Osteocyte (in vitro differentiated cells): Measurements from ENCODE around the gene RPS6KC1. TPM values are rescaled to one million over a fixed set of nuclear protein-coding genes. Genes with fewer than 3 reads are reported as not detected.

Experiments
- DNase-seq: peaks from one replicate; pipeline ENCODE4 v3.0.0; 2021; ENCODE audit warnings: mixed read lengths; ENCODE audit not compliant: unreplicated experiment; ENCODE audit errors: extremely low spot score
- H3K27ac Mint-ChIP-seq: one replicate; pipeline ENCODE4 v1.8.0; 2021; ENCODE audit warnings: mild to moderate bottlenecking, mixed read lengths; ENCODE audit not compliant: unreplicated experiment
- H3K27me3 Mint-ChIP-seq: one replicate; pipeline ENCODE4 v1.8.0; 2021; ENCODE audit warnings: mixed read lengths; ENCODE audit not compliant: unreplicated experiment
- H3K36me3 Mint-ChIP-seq: one replicate; pipeline ENCODE4 v1.8.0; 2021; ENCODE audit warnings: mixed read lengths; ENCODE audit not compliant: unreplicated experiment
- H3K4me1 Mint-ChIP-seq: one replicate; pipeline ENCODE4 v1.8.0; 2021; ENCODE audit warnings: mixed read lengths; ENCODE audit not compliant: unreplicated experiment
- H3K4me3 Mint-ChIP-seq: one replicate; pipeline ENCODE4 v1.8.0; 2021; ENCODE audit warnings: mild to moderate bottlenecking, moderate library complexity, mixed read lengths; ENCODE audit not compliant: unreplicated experiment
- H3K9me3 Mint-ChIP-seq: one replicate; pipeline ENCODE4 v1.8.0; 2021; ENCODE audit warnings: mixed read lengths; ENCODE audit not compliant: unreplicated experiment
- total RNA-seq: library from RNA; stranded (reverse); gene quantifications from 2 replicates; pipeline ENCODE4 v1.2.1, GENCODE V29; 2021
- TF ChIP-seq, protein P1 (sequence below): fragments of 200-600 bp; sonication (generic); IDR thresholded peaks from 2 replicates; pipeline ENCODE4 v1.5.0; 2021; ENCODE audit warnings: antibody characterized with exemption, mild to moderate bottlenecking, moderate library complexity

Gene RPS6KC1
- total RNA-seq, 1 donor from 2014 or later: 19.6 TPM

DNA sequence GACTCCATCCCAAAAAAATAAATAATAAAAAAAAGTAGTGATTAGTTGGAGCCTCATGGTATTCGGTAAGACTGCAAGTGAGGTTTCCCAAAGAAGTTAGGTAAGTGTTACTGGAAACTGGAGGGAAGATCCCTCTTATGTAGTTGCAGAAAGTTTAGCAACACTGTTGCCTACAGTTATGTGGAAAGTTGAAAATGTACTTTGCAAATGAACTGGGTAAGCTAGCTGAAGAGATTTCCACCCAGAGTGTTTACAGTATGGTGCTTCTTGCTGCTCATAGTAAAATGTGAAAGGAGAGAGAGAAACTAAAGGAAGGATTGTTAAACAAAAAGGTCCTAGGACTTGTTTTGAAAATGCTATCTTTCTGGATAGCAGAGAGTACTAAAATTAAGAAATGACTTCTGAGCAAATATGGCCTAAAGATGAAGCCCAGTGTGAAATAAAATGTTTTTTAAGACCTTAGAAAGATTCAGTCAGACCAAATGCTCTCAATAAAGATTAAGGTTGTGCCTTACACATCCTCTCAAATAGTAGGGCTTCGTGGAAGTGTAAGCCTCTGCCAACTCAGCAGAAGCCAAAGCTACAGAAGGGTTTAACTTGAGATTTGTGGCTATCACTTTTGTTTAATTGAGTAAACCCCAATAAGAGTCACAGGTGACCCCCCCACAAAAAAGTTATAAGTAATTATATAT, 31.5 kb downstream of the RPS6KC1 start:
- Mint-ChIP-seq H3K9me3 (no peaks in the 10 kb centered on the region), H3K27ac (no peak overlapping the region), H3K4me1 (no peaks in the 10 kb centered on the region), H3K27me3 (no peaks in the 10 kb centered on the region), H3K4me3 (no peak overlapping the region), H3K36me3 (peaks cover 20% of the 10 kb centered on the region)
- TF ChIP-seq, protein P1, sequence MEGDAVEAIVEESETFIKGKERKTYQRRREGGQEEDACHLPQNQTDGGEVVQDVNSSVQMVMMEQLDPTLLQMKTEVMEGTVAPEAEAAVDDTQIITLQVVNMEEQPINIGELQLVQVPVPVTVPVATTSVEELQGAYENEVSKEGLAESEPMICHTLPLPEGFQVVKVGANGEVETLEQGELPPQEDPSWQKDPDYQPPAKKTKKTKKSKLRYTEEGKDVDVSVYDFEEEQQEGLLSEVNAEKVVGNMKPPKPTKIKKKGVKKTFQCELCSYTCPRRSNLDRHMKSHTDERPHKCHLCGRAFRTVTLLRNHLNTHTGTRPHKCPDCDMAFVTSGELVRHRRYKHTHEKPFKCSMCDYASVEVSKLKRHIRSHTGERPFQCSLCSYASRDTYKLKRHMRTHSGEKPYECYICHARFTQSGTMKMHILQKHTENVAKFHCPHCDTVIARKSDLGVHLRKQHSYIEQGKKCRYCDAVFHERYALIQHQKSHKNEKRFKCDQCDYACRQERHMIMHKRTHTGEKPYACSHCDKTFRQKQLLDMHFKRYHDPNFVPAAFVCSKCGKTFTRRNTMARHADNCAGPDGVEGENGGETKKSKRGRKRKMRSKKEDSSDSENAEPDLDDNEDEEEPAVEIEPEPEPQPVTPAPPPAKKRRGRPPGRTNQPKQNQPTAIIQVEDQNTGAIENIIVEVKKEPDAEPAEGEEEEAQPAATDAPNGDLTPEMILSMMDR: no peak
- DNase-seq: no peak

DNA sequence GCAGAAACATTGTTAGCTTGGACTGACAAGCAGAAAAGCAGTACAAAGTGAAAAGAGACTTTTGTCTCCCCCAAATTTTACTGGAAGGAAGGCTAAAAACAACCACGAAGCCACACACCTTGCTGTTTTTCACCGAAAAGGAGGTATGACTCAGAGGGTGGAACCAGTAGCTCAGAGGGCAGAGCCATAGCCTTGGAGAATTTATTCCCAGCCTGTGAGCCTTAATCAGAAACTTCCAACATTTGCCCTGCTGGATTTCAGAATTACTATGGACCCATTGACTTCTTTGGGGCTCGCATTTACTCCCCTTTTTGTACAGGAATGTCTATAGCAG, 32.0 kb downstream of the RPS6KC1 start:
- Mint-ChIP-seq H3K27ac (no peak overlapping the region), H3K36me3 (peaks cover 26% of the 10 kb centered on the region), H3K27me3 (no peaks in the 10 kb centered on the region), H3K4me1 (no peaks in the 10 kb centered on the region), H3K4me3 (no peak overlapping the region), H3K9me3 (no peaks in the 10 kb centered on the region)
- TF ChIP-seq, protein P1: no peak
- no peak for DNase-seq

DNA sequence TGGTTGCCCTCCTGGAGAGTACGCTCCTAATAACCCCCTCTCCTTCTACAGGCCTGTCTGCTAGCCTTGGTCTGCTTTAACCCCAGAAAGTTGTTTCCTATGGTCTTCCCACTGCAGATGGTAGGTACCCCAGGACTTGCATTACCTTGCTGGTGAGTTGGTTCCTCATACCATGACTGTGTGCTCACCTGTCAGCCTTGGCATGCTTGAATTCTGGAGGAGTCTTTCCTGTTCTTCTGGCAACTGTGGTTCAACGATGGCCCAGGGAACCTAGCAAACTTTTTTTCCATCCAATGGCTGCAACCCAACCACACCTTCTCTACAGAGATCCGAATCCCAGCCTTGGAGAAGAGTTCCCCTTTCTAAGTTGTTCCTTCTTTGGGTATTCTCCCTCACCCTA, 36.9 kb downstream of the RPS6KC1 start:
- TF ChIP-seq, protein P1: no peak
- H3K36me3 Mint-ChIP-seq: peaks cover 23% of the 10 kb centered on the region
- H3K4me1 Mint-ChIP-seq: no peaks in the 10 kb centered on the region
- DNase-seq: no peak
- H3K9me3 Mint-ChIP-seq: no peaks in the 10 kb centered on the region
- H3K27ac Mint-ChIP-seq: no peak overlapping the region
- no peaks in the 10 kb centered on the region for H3K27me3 Mint-ChIP-seq
- H3K4me3 Mint-ChIP-seq: no peak overlapping the region

DNA sequence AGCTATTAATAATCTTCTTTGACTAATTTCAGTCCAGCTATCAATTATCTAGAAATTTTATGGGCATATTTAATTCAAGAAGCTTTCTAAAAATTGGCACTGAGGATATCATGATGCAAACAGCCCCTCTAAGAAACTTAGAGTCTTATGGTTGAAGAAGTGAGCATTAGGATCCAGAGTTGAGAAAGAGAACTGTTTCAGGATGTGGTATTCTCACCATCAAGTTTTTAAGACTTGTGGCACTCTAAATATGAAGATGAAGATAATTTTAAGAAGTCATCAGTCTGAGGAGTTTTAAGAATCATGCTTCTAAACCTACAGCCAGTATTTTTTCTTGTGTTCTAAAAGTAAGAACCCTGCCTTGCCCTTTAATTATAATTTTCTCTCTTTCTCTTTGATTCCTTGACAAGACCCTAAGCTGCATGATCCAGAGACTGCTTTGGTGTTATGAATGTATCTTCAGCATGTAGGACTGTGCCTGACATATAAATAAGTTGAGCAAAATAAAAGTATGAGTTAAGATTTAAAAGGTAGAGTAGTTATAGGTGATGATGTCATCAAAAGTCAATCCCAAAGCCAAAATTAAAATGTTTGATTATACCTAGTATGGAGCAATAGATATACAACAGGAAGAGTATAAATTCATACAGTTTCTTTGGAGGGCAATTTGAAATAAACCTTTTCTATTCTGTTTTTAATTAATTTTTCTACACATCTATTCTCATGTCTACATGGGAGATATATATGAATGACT, 39.1 kb downstream of the RPS6KC1 start:
- DNase-seq: no peak
- Mint-ChIP-seq H3K27ac (no peak overlapping the region), H3K9me3 (no peaks in the 10 kb centered on the region), H3K27me3 (no peaks in the 10 kb centered on the region), H3K4me3 (no peak overlapping the region), H3K4me1 (no peaks in the 10 kb centered on the region), H3K36me3 (peaks cover 25% of the 10 kb centered on the region)
- TF ChIP-seq, protein P1: no peak

DNA sequence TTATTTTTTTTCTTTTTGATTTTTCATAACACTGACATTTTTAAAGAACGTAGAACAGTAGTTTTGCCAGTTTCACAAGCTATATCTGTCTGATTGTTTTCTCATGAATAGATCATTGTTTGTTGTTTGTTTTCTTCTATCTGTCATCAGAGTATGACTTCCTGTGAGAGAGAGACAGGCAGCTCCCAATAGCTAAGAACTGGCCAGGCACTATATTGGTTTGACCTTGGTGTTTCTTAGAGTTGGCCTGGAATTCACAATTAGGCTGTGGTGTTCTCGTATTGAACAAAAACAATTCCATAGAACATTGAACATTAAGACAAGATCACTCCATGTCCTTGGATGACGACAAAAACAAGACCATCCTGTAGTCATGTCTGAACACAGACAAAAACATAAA, 43.4 kb downstream of the RPS6KC1 start:
- no peak overlapping the region for H3K27ac Mint-ChIP-seq
- H3K4me1 Mint-ChIP-seq: no peaks in the 10 kb centered on the region
- H3K27me3 Mint-ChIP-seq: no peaks in the 10 kb centered on the region

More for the DNA sequence above, 43.4 kb downstream of the RPS6KC1 start:
- no peaks in the 10 kb centered on the region for H3K9me3 Mint-ChIP-seq
- DNase-seq: no peak
- no peak overlapping the region for H3K4me3 Mint-ChIP-seq
- TF ChIP-seq, protein P1: no peak
- peaks cover 26% of the 10 kb centered on the region for H3K36me3 Mint-ChIP-seq
